SK-N-SH (cell line): Measurements from ENCODE around the gene TEX264. TPM values are rescaled to one million over a fixed set of nuclear protein-coding genes. Genes with fewer than 3 reads are reported as not detected.

Experiments
- CTCF ChIA-PET: fragments of 300-600, 350-600 bp; formaldehyde crosslinking; extraction: SDS; loops from one replicate; lab custom pipeline; 2021; lab: Yijun Ruan, JAX
- POLR2A ChIA-PET: fragments of 350-600 bp; sonication (Branson Sonifier 250); formaldehyde crosslinking; extraction: SDS; loops from one replicate; lab custom pipeline; 2020; ENCODE audit warnings: antibody characterized with exemption, inconsistent platforms; lab: Yijun Ruan, JAX
- DNase-seq: peaks from one replicate; pipeline ENCODE4 v3.0.0; 2012
- H2AFZ ChIP-seq: fragments of 200-600 bp; sonication (generic); 2 replicates; pipeline ENCODE4 v1.8.1; 2016; ENCODE audit warnings: antibody characterized with exemption, mild to moderate bottlenecking, low read depth
- H3F3A ChIP-seq: fragments of 200-600 bp; sonication (generic); replicated peaks from 2 replicates; pipeline ENCODE3; 2016; ENCODE audit warnings: antibody characterized with exemption, mild to moderate bottlenecking; ENCODE audit not compliant: insufficient read depth
- H3K27ac ChIP-seq, 2 experiments: fragments of 200-500 bp in 1 of 2; fragments of 200-600 bp in 1 of 2; sonication (Bioruptor generic) in 1 of 2; sonication (generic), shearing (Covaris generic) in 1 of 2; 2 replicates each; pipeline versions ENCODE4 v1.5.1 to v1.6.1; 2014 to 2016; ENCODE audit warnings: low read depth in 2 of 2, inconsistent platforms in 1 of 2, low read length in 1 of 2, mild to moderate bottlenecking in 1 of 2, mixed read lengths in 1 of 2
- H3K27me3 ChIP-seq: fragments of 200-600 bp; sonication (generic), shearing (Covaris generic); 2 replicates; pipeline ENCODE4 v1.6.1; 2016; ENCODE audit warnings: mixed run types; ENCODE audit not compliant: insufficient read depth
- H3K36me3 ChIP-seq, 2 experiments: fragments of 200-500 bp in 1 of 2; fragments of 200-600 bp in 1 of 2; sonication (Bioruptor generic) in 1 of 2; sonication (generic) in 1 of 2; replicated peaks in 1 of 2; 2 replicates each; pipeline versions ENCODE3 to v1.5.1; 2014 to 2016; ENCODE audit warnings: low read length in 1 of 2, mild to moderate bottlenecking in 1 of 2; ENCODE audit not compliant: insufficient read depth in 2 of 2, control insufficient read depth in 1 of 2
- H3K4me1 ChIP-seq, 2 experiments: fragments of 200-500 bp in 1 of 2; fragments of 200-600 bp in 1 of 2; sonication (Bioruptor generic) in 1 of 2; sonication (generic), shearing (Covaris generic) in 1 of 2; 2 replicates each; pipeline versions ENCODE4 v1.5.1 to v1.6.1; 2014 to 2016; ENCODE audit warnings: low read depth in 1 of 2, low read length in 1 of 2, mixed run types in 1 of 2; ENCODE audit not compliant: insufficient read depth in 2 of 2, control insufficient read depth in 1 of 2
- H3K4me2 ChIP-seq: fragments of 200-600 bp; sonication (generic), shearing (Covaris generic); 2 replicates; pipeline ENCODE4 v1.6.1; 2017; ENCODE audit warnings: mixed run types
- H3K4me3 ChIP-seq, 2 experiments: fragments of 200-500 bp in 1 of 2; fragments of 200-600 bp in 1 of 2; sonication (Bioruptor generic) in 1 of 2; sonication (generic), shearing (Covaris generic) in 1 of 2; 2 replicates each; pipeline versions ENCODE4 v1.5.1 to v1.8.1; 2014 to 2016; ENCODE audit warnings: low read depth in 2 of 2, inconsistent platforms in 1 of 2, low read length in 1 of 2, mild to moderate bottlenecking in 1 of 2, mixed read lengths in 1 of 2, moderate library complexity in 1 of 2
- H3K79me2 ChIP-seq: fragments of 200-600 bp; sonication (generic); 2 replicates; pipeline ENCODE4 v1.8.1; 2017; ENCODE audit warnings: mild to moderate bottlenecking; ENCODE audit not compliant: insufficient read depth
- H3K9ac ChIP-seq: fragments of 200-600 bp; sonication (generic); 2 replicates; pipeline ENCODE4 v1.6.1; 2017; ENCODE audit warnings: mixed run types
- H3K9me2 ChIP-seq: fragments of 200-600 bp; sonication (generic); 2 replicates; pipeline ENCODE4 v1.6.1; 2017; ENCODE audit warnings: mixed run types
- H3K9me3 ChIP-seq: fragments of 200-600 bp; sonication (generic); 2 replicates; pipeline ENCODE4 v1.6.1; 2017; ENCODE audit warnings: mixed run types, mild to moderate bottlenecking, moderate library complexity
- H4K20me1 ChIP-seq: fragments of 200-600 bp; sonication (generic); 2 replicates; pipeline ENCODE4 v1.6.1; 2017; ENCODE audit warnings: mild to moderate bottlenecking, mixed run types; ENCODE audit not compliant: insufficient read depth
- ELF1 ChIP-seq: IDR thresholded peaks from 2 replicates; pipeline ENCODE4 v1.4.0; 2012
- EP300 ChIP-seq, 2 experiments: IDR thresholded peaks; 2 replicates each; pipeline versions ENCODE4 v1.4.0 to v1.6.1; 2012; ENCODE audit warnings: borderline replicate concordance in 1 of 2, low read depth in 1 of 2, low read length in 1 of 2
- EZH2phosphoT487 ChIP-seq: fragments of 200-600 bp; sonication (generic); IDR thresholded peaks from 2 replicates; pipeline ENCODE4 v1.6.1; 2017; ENCODE audit warnings: low read depth, mixed run types, mild to moderate bottlenecking, antibody characterized with exemption, moderate library complexity, borderline replicate concordance
- FOSL2 ChIP-seq: IDR thresholded peaks from 2 replicates; pipeline ENCODE4 v1.4.0; 2012; ENCODE audit warnings: low read depth, mild to moderate bottlenecking, moderate library complexity, borderline replicate concordance
- FOXM1 ChIP-seq: IDR thresholded peaks from 2 replicates; pipeline ENCODE4 v1.4.0; 2012; ENCODE audit warnings: low read depth, mild to moderate bottlenecking
- GABPA ChIP-seq: IDR thresholded peaks from 2 replicates; pipeline ENCODE4 v1.4.0; 2012; ENCODE audit warnings: low read depth, mild to moderate bottlenecking
- JUND ChIP-seq: IDR thresholded peaks from 2 replicates; pipeline ENCODE4 v1.4.0; 2012
- MEF2A ChIP-seq: IDR thresholded peaks from 2 replicates; pipeline ENCODE4 v1.4.0; 2012; ENCODE audit warnings: low read depth, borderline replicate concordance
- MXI1 ChIP-seq: IDR thresholded peaks from 2 replicates; pipeline ENCODE4 v1.6.1; 2012; ENCODE audit warnings: mild to moderate bottlenecking, low read depth, low read length, improper control_type of control experiment
- NRF1 ChIP-seq: IDR thresholded peaks from 2 replicates; pipeline ENCODE4 v1.6.1; 2012; ENCODE audit warnings: low read depth, mild to moderate bottlenecking, low read length
- RXRA ChIP-seq: IDR thresholded peaks from 2 replicates; pipeline ENCODE4 v1.4.0; 2012; ENCODE audit warnings: low read depth, mild to moderate bottlenecking, borderline replicate concordance
- SMC3 ChIP-seq: IDR thresholded peaks from 2 replicates; pipeline ENCODE4 v1.6.1; 2012; ENCODE audit warnings: low read depth, low read length, improper control_type of control experiment
- TAF1 ChIP-seq: IDR thresholded peaks from 2 replicates; pipeline ENCODE4 v1.6.1; 2012; ENCODE audit warnings: low read depth, mild to moderate bottlenecking, low read length, moderate library complexity, borderline replicate concordance
- YY1 ChIP-seq: IDR thresholded peaks from 2 replicates; pipeline ENCODE4 v1.4.0; 2012; ENCODE audit warnings: low read depth, mild to moderate bottlenecking
- WGBS: methylation state at CpG from one replicate; pipeline ENCODE4 v1.1.6; 2017; ENCODE audit warnings: low lambda C conversion rate; 5-methylcytosine and 5-hydroxymethylcytosine counted together
- polyA plus RNA-seq, 3 experiments: library from polyadenylated mRNA; depleted of rRNA; stranded (reverse); fragments of >200 nt; gene quantifications; 2 replicates each; pipeline ENCODE4 v1.2.3, GENCODE V29; 2012
- TF ChIP-seq, protein P1 (sequence below): IDR thresholded peaks from 2 replicates; pipeline ENCODE4; 2012
- TF ChIP-seq, protein P2 (sequence below): fragments of 200-600 bp; sonication (generic); IDR thresholded peaks from 2 replicates; pipeline ENCODE4 v1.6.1; 2017; ENCODE audit warnings: antibody characterized with exemption, mild to moderate bottlenecking, moderate library complexity
- TF ChIP-seq, protein P3 (sequence below): IDR thresholded peaks from 2 replicates; pipeline ENCODE4 v1.4.0; 2012; ENCODE audit warnings: low read depth, borderline replicate concordance
- TF ChIP-seq, protein P4 (sequence below): IDR thresholded peaks from 2 replicates; pipeline ENCODE4 v1.6.1; 2012; ENCODE audit warnings: mild to moderate bottlenecking, low read depth, low read length, moderate library complexity
- TF ChIP-seq, protein P5 (sequence below): IDR thresholded peaks from 2 replicates; pipeline ENCODE4 v1.4.0; 2012; ENCODE audit warnings: low read depth, borderline replicate concordance
- TF ChIP-seq, protein P6 (sequence below): fragments of 150-350 bp; IDR thresholded peaks from 2 replicates; pipeline ENCODE4 v1.6.1; 2016; ENCODE audit warnings: mild to moderate bottlenecking, low read depth, low read length

TEX264 gene
- polyA plus RNA-seq, 1 of the 3 experiments (the other 2 are of a cell fraction) = 82.1 TPM

DNA sequence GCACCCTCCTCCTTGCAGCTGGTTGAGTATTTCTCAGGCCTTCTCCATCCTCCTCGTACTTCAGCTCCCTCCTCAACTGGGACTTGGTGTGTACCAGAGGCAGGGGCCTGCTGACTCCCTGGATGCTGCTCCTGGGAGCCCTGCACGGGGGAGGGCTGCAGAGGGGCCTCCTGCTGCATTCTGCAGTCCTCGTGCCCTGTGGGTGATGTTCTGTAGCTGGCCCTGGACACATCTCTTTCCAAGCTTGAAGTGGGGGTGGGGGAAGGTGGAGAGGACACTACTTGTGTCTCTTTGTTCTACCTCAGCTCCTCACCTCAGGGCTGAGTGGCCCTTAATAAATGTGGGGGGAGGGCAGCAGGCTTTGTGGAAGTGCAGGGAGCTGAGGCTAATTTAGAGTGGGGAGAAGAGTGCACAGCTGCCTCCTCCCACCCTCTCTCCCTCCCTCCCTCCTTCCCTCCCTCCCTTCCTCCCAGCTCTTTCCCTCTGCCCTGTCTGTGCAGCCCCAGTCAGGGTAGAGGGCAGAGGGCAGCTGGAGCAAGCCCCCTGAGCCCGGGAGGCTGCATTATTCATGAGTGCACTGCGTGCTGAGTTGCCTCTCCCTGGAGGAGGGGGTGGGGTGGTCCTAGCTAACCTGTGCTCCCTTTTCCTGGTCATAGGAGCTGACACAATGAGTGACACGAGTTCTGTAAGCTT lies 32.2 kb downstream of the TEX264 start:
- Histone ChIP-seq H3K4me2 (no peak overlapping the region), H3K79me2 (no peaks in the 10 kb centered on the region), H3K27ac (no peak overlapping the region), H3K9ac (no peak overlapping the region), H3F3A (no peaks in the 10 kb centered on the region), H2AFZ (no peak overlapping the region), H3K9me2 (no peaks in the 10 kb centered on the region), H3K36me3 (peaks cover 0 to 32% of the 10 kb centered on the region in 2 experiments), H3K27me3 (no peaks in the 10 kb centered on the region), H4K20me1 (peaks cover 48% of the 10 kb centered on the region), H3K4me1 (peaks cover 0 to 28% of the 10 kb centered on the region in 2 experiments; a peak in 1 of 4 replicates), H3K4me3 (no peak overlapping the region), H3K9me3 (no peaks in the 10 kb centered on the region)
- CTCF ChIA-PET = interaction anchor here (0.9 to 9.6 kb wide), 5 partner anchors 11 to 201 kb away, joined by 3 to 89 read pairs (median 5); no protein-coding TSS in a partner anchor
- DNase-seq = no peak
- 61% methylated on average over 6 of the region's 6 CpGs for WGBS
- POLR2A ChIA-PET = no interaction called here
- no peak for TF ChIP-seq EP300 (IDR thresholded peaks at IDR 0.05; ENCODE audit: borderline replicate concordance in 1 of 2, low read depth in 1 of 2, low read length in 1 of 2)
- TF ChIP-seq, protein P1, sequence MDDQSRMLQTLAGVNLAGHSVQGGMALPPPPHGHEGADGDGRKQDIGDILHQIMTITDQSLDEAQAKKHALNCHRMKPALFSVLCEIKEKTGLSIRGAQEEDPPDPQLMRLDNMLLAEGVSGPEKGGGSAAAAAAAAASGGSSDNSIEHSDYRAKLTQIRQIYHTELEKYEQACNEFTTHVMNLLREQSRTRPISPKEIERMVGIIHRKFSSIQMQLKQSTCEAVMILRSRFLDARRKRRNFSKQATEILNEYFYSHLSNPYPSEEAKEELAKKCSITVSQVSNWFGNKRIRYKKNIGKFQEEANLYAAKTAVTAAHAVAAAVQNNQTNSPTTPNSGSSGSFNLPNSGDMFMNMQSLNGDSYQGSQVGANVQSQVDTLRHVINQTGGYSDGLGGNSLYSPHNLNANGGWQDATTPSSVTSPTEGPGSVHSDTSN = no peak
- no peak for TF ChIP-seq TAF1
- no peak for TF ChIP-seq NRF1
- TF ChIP-seq, protein P2, sequence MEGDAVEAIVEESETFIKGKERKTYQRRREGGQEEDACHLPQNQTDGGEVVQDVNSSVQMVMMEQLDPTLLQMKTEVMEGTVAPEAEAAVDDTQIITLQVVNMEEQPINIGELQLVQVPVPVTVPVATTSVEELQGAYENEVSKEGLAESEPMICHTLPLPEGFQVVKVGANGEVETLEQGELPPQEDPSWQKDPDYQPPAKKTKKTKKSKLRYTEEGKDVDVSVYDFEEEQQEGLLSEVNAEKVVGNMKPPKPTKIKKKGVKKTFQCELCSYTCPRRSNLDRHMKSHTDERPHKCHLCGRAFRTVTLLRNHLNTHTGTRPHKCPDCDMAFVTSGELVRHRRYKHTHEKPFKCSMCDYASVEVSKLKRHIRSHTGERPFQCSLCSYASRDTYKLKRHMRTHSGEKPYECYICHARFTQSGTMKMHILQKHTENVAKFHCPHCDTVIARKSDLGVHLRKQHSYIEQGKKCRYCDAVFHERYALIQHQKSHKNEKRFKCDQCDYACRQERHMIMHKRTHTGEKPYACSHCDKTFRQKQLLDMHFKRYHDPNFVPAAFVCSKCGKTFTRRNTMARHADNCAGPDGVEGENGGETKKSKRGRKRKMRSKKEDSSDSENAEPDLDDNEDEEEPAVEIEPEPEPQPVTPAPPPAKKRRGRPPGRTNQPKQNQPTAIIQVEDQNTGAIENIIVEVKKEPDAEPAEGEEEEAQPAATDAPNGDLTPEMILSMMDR = no peak
- no peak for TF ChIP-seq FOXM1
- TF ChIP-seq, protein P3, sequence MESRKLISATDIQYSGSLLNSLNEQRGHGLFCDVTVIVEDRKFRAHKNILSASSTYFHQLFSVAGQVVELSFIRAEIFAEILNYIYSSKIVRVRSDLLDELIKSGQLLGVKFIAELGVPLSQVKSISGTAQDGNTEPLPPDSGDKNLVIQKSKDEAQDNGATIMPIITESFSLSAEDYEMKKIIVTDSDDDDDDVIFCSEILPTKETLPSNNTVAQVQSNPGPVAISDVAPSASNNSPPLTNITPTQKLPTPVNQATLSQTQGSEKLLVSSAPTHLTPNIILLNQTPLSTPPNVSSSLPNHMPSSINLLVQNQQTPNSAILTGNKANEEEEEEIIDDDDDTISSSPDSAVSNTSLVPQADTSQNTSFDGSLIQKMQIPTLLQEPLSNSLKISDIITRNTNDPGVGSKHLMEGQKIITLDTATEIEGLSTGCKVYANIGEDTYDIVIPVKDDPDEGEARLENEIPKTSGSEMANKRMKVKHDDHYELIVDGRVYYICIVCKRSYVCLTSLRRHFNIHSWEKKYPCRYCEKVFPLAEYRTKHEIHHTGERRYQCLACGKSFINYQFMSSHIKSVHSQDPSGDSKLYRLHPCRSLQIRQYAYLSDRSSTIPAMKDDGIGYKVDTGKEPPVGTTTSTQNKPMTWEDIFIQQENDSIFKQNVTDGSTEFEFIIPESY = no peak
- TF ChIP-seq, protein P4, sequence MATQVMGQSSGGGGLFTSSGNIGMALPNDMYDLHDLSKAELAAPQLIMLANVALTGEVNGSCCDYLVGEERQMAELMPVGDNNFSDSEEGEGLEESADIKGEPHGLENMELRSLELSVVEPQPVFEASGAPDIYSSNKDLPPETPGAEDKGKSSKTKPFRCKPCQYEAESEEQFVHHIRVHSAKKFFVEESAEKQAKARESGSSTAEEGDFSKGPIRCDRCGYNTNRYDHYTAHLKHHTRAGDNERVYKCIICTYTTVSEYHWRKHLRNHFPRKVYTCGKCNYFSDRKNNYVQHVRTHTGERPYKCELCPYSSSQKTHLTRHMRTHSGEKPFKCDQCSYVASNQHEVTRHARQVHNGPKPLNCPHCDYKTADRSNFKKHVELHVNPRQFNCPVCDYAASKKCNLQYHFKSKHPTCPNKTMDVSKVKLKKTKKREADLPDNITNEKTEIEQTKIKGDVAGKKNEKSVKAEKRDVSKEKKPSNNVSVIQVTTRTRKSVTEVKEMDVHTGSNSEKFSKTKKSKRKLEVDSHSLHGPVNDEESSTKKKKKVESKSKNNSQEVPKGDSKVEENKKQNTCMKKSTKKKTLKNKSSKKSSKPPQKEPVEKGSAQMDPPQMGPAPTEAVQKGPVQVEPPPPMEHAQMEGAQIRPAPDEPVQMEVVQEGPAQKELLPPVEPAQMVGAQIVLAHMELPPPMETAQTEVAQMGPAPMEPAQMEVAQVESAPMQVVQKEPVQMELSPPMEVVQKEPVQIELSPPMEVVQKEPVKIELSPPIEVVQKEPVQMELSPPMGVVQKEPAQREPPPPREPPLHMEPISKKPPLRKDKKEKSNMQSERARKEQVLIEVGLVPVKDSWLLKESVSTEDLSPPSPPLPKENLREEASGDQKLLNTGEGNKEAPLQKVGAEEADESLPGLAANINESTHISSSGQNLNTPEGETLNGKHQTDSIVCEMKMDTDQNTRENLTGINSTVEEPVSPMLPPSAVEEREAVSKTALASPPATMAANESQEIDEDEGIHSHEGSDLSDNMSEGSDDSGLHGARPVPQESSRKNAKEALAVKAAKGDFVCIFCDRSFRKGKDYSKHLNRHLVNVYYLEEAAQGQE = no peak
- no peak for TF ChIP-seq SMC3
- TF ChIP-seq FOSL2 = no peak
- no peak for TF ChIP-seq JUND
- no peak for TF ChIP-seq EZH2phosphoT487
- TF ChIP-seq, protein P5, sequence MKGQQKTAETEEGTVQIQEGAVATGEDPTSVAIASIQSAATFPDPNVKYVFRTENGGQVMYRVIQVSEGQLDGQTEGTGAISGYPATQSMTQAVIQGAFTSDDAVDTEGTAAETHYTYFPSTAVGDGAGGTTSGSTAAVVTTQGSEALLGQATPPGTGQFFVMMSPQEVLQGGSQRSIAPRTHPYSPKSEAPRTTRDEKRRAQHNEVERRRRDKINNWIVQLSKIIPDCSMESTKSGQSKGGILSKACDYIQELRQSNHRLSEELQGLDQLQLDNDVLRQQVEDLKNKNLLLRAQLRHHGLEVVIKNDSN = no peak
- no peak for TF ChIP-seq ELF1
- TF ChIP-seq, protein P6, sequence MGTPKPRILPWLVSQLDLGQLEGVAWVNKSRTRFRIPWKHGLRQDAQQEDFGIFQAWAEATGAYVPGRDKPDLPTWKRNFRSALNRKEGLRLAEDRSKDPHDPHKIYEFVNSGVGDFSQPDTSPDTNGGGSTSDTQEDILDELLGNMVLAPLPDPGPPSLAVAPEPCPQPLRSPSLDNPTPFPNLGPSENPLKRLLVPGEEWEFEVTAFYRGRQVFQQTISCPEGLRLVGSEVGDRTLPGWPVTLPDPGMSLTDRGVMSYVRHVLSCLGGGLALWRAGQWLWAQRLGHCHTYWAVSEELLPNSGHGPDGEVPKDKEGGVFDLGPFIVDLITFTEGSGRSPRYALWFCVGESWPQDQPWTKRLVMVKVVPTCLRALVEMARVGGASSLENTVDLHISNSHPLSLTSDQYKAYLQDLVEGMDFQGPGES = no peak
- no peak for TF ChIP-seq GABPA
- no peak for TF ChIP-seq MXI1
- no peak for TF ChIP-seq MEF2A
- TF ChIP-seq YY1 = no peak
- TF ChIP-seq RXRA = no peak
